GM23338 (cell line): Measurements from ENCODE around the gene TFEB. TPM values are rescaled to one million over a fixed set of nuclear protein-coding genes. Genes with fewer than 3 reads are reported as not detected.

Experiments used
- ATAC-seq: fragments of 200-7000 bp; cut with Tn5 transposase; 3 replicates; pipeline ENCODE4 v1.9.1; 2020
- DNase-seq: peaks from one replicate; pipeline ENCODE4 v3.0.0-alpha.2; 2015; ENCODE audit warnings: low spot score
- H2AFZ ChIP-seq: fragments of 200-600 bp; sonication (generic); 2 replicates; pipeline ENCODE4 v1.8.0; 2016; ENCODE audit warnings: antibody characterized with exemption, mild to moderate bottlenecking, moderate library complexity
- H3F3A ChIP-seq: fragments of 200-600 bp; sonication (generic); replicated peaks from 2 replicates; pipeline ENCODE4 v1.8.0; 2017; ENCODE audit warnings: antibody characterized with exemption, mixed run types, low read depth
- H3K27ac ChIP-seq: fragments of 200-600 bp; sonication (generic); 2 replicates; pipeline ENCODE4 v1.6.1; 2016; ENCODE audit warnings: low read depth
- H3K27me3 ChIP-seq: fragments of 200-600 bp; sonication (generic); 2 replicates; pipeline ENCODE4 v1.8.0; 2016; ENCODE audit warnings: mild to moderate bottlenecking, mixed run types, moderate library complexity; ENCODE audit not compliant: insufficient read depth
- H3K36me3 ChIP-seq: fragments of 200-600 bp; sonication (generic); 2 replicates; pipeline ENCODE4 v1.8.0; 2016; ENCODE audit warnings: mild to moderate bottlenecking; ENCODE audit not compliant: insufficient read depth
- H3K4me1 ChIP-seq: fragments of 200-600 bp; sonication (generic); 2 replicates; pipeline ENCODE4 v1.8.0; 2016; ENCODE audit warnings: mild to moderate bottlenecking, moderate library complexity; ENCODE audit not compliant: insufficient read depth
- H3K4me2 ChIP-seq: fragments of 200-600 bp; sonication (generic); 2 replicates; pipeline ENCODE4 v1.7.1; 2017; ENCODE audit warnings: mixed run types
- H3K4me3 ChIP-seq: fragments of 200-600 bp; sonication (generic); 2 replicates; pipeline ENCODE4 v1.6.1; 2016; ENCODE audit warnings: mixed run types
- H3K79me2 ChIP-seq: fragments of 200-600 bp; sonication (generic); replicated peaks from 2 replicates; pipeline ENCODE4 v1.8.0; 2017; ENCODE audit warnings: mild to moderate bottlenecking; ENCODE audit not compliant: insufficient read depth
- H3K9me2 ChIP-seq: fragments of 200-600 bp; sonication (generic); 2 replicates; pipeline ENCODE4 v1.8.0; 2017; ENCODE audit not compliant: insufficient read depth
- H4K20me1 ChIP-seq: fragments of 200-600 bp; sonication (generic); replicated peaks from 2 replicates; pipeline ENCODE4 v1.8.0; 2017; ENCODE audit warnings: mild to moderate bottlenecking; ENCODE audit not compliant: insufficient read depth
- H3K27ac Mint-ChIP-seq: 2 replicates; pipeline ENCODE4 v1.8.0; 2020; ENCODE audit warnings: inconsistent platforms, mild to moderate bottlenecking, moderate library complexity, mixed read lengths
- H3K27me3 Mint-ChIP-seq: 3 replicates; pipeline ENCODE4 v1.8.0; 2022; ENCODE audit warnings: low read depth, mild to moderate bottlenecking, moderate library complexity, mixed read lengths, inconsistent platforms; ENCODE audit not compliant: insufficient read depth, poor library complexity
- H3K36me3 Mint-ChIP-seq: 3 replicates; pipeline ENCODE4 v1.8.0; 2021; ENCODE audit warnings: low read depth, mild to moderate bottlenecking, inconsistent platforms, moderate library complexity, mixed read lengths
- H3K4me1 Mint-ChIP-seq: 3 replicates; pipeline ENCODE4 v1.8.0; 2020; ENCODE audit warnings: mild to moderate bottlenecking, inconsistent platforms, mixed read lengths
- H3K4me3 Mint-ChIP-seq: 3 replicates; pipeline ENCODE4 v1.8.0; 2021; ENCODE audit warnings: moderate library complexity, mild to moderate bottlenecking, inconsistent platforms, mixed read lengths
- H3K9me3 Mint-ChIP-seq: 3 replicates; pipeline ENCODE4 v1.8.0; 2020; ENCODE audit warnings: moderate library complexity, mild to moderate bottlenecking, inconsistent platforms, mixed read lengths
- CTCF ChIP-seq, 2 experiments: fragments of 200-600 bp in 1 of 2; sonication (generic) in 1 of 2; conservative IDR thresholded peaks; 2 replicates each; pipeline versions ENCODE4 v1.5.1 to v1.6.1; 2016 to 2017; ENCODE audit warnings: antibody characterized with exemption in 2 of 2, low read depth in 2 of 2, mild to moderate bottlenecking in 2 of 2, moderate library complexity in 1 of 2
- ETS1 ChIP-seq: IDR thresholded peaks from 2 replicates; pipeline ENCODE4 v1.6.1; 2016; ENCODE audit warnings: antibody characterized with exemption
- JUNB ChIP-seq: IDR thresholded peaks from one replicate; pipeline ENCODE4 v1.6.1; 2016; ENCODE audit warnings: antibody characterized with exemption; ENCODE audit not compliant: unreplicated experiment
- NANOG ChIP-seq: IDR thresholded peaks from 2 replicates; pipeline ENCODE4 v1.6.1; 2016; ENCODE audit warnings: antibody characterized with exemption, borderline replicate concordance
- POLR2AphosphoS5 ChIP-seq: IDR thresholded peaks from 2 replicates; pipeline ENCODE4 v1.6.1; 2016; ENCODE audit warnings: antibody characterized with exemption, low read depth
- REST ChIP-seq: IDR thresholded peaks from one replicate; pipeline ENCODE4 v1.6.1; 2018; ENCODE audit warnings: antibody characterized with exemption; ENCODE audit not compliant: unreplicated experiment
- ZNF331 ChIP-seq: fragments of 250-450 bp; sonication (Bioruptor Pico); IDR thresholded peaks from 2 replicates; pipeline ENCODE4 v1.5.0; 2020; ENCODE audit warnings: low read depth, mild to moderate bottlenecking, moderate library complexity
- ZNF462 ChIP-seq: fragments of 250-450 bp; sonication (Bioruptor Pico); IDR thresholded peaks from 2 replicates; pipeline ENCODE4 v1.5.0; 2020; ENCODE audit warnings: mild to moderate bottlenecking, moderate library complexity
- polyA plus RNA-seq: library from polyadenylated mRNA; unstranded; fragments of >200 nt; fragmentation: Nextera tagmentation; extraction: Ambion mirVana; gene quantifications from 2 replicates; pipeline ENCODE4 v1.2.1, GENCODE V29; 2016
- total RNA-seq: library from RNA; depleted of rRNA; stranded (reverse); fragments of >200 nt; shearing (Covaris generic); gene quantifications from 2 replicates; pipeline ENCODE4 v1.2.3, GENCODE V29; 2014

TFEB gene
- total and polyA plus RNA-seq, 2 experiments from 2014 or later = 1.3 to 4.3 TPM

GRCh38 chr6:41651246-41651961 is 84.0 kb downstream of the TFEB start:
- Histone ChIP-seq H3K79me2 (no peaks in the 10 kb centered on the region), H3K27ac (no peak overlapping the region), H3K4me3 (no peak overlapping the region), H3K36me3 (no peaks in the 10 kb centered on the region), H3K4me1 (peaks cover 3% of the 10 kb centered on the region; the same call in 1 of the 2 replicates), H3K9me2 (no peaks in the 10 kb centered on the region), H3F3A (no peaks in the 10 kb centered on the region), H3K27me3 (no peaks in the 10 kb centered on the region), H2AFZ (no peak overlapping the region), H3K4me2 (no peak overlapping the region), H4K20me1 (no peaks in the 10 kb centered on the region; the same call in 1 of the 2 replicates)
- TF ChIP-seq ZNF462 (CRISPR knock-in tag) (no peak), NANOG (no peak)
- no peak for DNase-seq
- peaks cover 48% of the 10 kb centered on the region for H3K36me3 Mint-ChIP-seq
- no peak overlapping the region for H3K27ac Mint-ChIP-seq
- H3K4me3 Mint-ChIP-seq = no peak overlapping the region
- peaks cover 18% of the 10 kb centered on the region for H3K4me1 Mint-ChIP-seq
- no peaks in the 10 kb centered on the region for H3K9me3 Mint-ChIP-seq
- no peak for ATAC-seq
- peaks cover 5% of the 10 kb centered on the region for H3K27me3 Mint-ChIP-seq

- Mint-ChIP-seq H3K27me3 (peaks cover 2% of the 10 kb centered on the region), H3K4me3 (no peak overlapping the region), H3K27ac (no peak overlapping the region), H3K36me3 (peaks cover 51% of the 10 kb centered on the region), H3K9me3 (no peaks in the 10 kb centered on the region), H3K4me1 (peaks cover 17% of the 10 kb centered on the region)
- Histone ChIP-seq H3F3A (no peaks in the 10 kb centered on the region), H3K27ac (no peak overlapping the region), H3K79me2 (no peaks in the 10 kb centered on the region), H3K4me2 (no peak overlapping the region), H3K27me3 (no peaks in the 10 kb centered on the region), H3K4me3 (no peak overlapping the region), H4K20me1 (peaks cover 6% of the 10 kb centered on the region; the same call in 1 of the 2 replicates), H3K4me1 (peaks cover 10% of the 10 kb centered on the region), H3K36me3 (no peaks in the 10 kb centered on the region), H2AFZ (no peak overlapping the region), H3K9me2 (no peaks in the 10 kb centered on the region)
- TF ChIP-seq CTCF (conservative IDR thresholded peaks at IDR 0.05; ENCODE audit: low read depth in 2 of 2) (no peak), JUNB (no peak), ZNF331 (CRISPR knock-in tag) (no peak), POLR2AphosphoS5 (no peak), ETS1 (no peak), REST (no peak)
- ATAC-seq (no peak), DNase-seq (no peak)
Measured at GRCh38 chr6:41650120-41650519, 85.3 kb downstream of the TFEB start.
